Caki2 (cell line): ENCODE measurements around the gene UNC5B. TPM values are rescaled to one million over a fixed set of nuclear protein-coding genes. Genes with fewer than 3 reads are reported as not detected.

Experiments
- DNase-seq: peaks from one replicate; pipeline ENCODE4 v3.0.0-alpha.2; 2015; ENCODE audit warnings: low read depth
- in situ Hi-C: cut with HindIII; loops from 2 replicates; pipeline ENCODE4 v1.10.0; 2016; ENCODE audit warnings: low sequenced_read_pairs, low pct_unique_long_range_greater_than_20kb, mixed read lengths
- total RNA-seq: library from RNA; depleted of rRNA; stranded (reverse); fragments of >200 nt; shearing (Covaris generic); gene quantifications from 2 replicates; pipeline ENCODE4 v1.2.3, GENCODE V29; 2014; ENCODE audit warnings: low replicate concordance; rRNA removed

The UNC5B gene
- total RNA-seq, 1 experiment from 2014 or later, result not detected

DNA sequence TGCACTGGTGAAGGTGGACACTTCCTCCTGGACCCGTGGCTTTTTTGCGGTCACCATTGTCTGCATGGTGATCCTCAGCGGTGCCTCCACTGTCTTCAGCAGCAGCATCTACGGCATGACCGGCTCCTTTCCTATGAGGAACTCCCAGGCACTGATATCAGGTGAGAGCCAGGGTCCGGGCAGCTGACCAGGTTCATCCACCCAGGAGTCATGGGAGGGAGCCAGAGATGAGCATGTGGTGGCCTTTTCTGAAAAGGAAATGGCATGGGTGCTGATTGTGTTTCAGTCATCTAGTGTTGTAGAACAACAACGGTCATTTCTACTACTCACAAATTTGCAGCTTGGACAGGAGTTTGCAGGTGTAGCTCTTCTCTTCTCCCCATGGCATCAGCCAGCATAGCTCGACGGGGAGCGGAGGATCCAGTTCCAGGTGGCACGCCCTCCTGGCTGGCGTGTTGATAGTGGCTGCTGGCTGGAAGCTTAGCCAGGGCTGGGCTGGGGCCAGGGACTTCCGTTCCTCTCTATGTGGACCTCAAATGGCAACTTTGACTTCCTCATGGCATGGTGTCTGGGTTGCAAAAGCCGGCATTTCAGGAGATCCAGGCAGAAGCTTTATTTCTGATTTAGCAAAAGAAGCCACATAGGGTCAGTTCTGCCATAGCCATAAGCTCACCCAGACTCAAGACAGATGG, 139.4 kb downstream of the UNC5B start:
- in situ Hi-C loops, result no loop called here
- no peak for DNase-seq

Other genes starting within 250 kb of the UNC5B start
- gene SLC29A3, start 106.7 kb downstream of the UNC5B start, total RNA-seq, result 0.41 and 3.9 TPM in 2 replicates
- gene CDH23, start 184.3 kb downstream of the UNC5B start, total RNA-seq, result 0.03 TPM in 1 of 2 replicates, not detected in the other